H9 (cell line): ENCODE data around the gene PLCG1. TPM values are rescaled to one million over a fixed set of nuclear protein-coding genes. Genes with fewer than 3 reads are reported as not detected.

Experiments used
- DNase-seq: peaks from one replicate; pipeline ENCODE4 v3.0.0-alpha.2; 2017
- H2AFZ ChIP-seq: one replicate; pipeline ENCODE4 v1.6.1; 2013; ENCODE audit warnings: mild to moderate bottlenecking, low read length, control low read depth, moderate library complexity
- H2AK5ac ChIP-seq: 2 replicates; pipeline ENCODE4 v1.6.1; 2013; ENCODE audit warnings: low read length, control low read depth, mixed read lengths; ENCODE audit not compliant: insufficient read length
- H2BK120ac ChIP-seq: one replicate; pipeline ENCODE4 v1.6.1; 2013; ENCODE audit warnings: low read depth, mild to moderate bottlenecking, low read length, control low read depth, inconsistent platforms; ENCODE audit not compliant: poor library complexity, severe bottlenecking
- H2BK12ac ChIP-seq: 2 replicates; pipeline ENCODE4 v1.6.1; 2013; ENCODE audit warnings: low read length, control low read depth, mixed read lengths, low read depth; ENCODE audit not compliant: insufficient read length
- H2BK15ac ChIP-seq: 2 replicates; pipeline ENCODE4 v1.6.1; 2013; ENCODE audit warnings: low read depth, low read length, control low read depth
- H2BK20ac ChIP-seq: one replicate; pipeline ENCODE4 v1.6.1; 2013; ENCODE audit warnings: low read depth, mild to moderate bottlenecking, low read length, control low read depth, inconsistent platforms; ENCODE audit not compliant: poor library complexity, severe bottlenecking
- H2BK5ac ChIP-seq: 2 replicates; pipeline ENCODE4 v1.6.1; 2013; ENCODE audit warnings: low read length, control low read depth, mixed read lengths; ENCODE audit not compliant: insufficient read length
- H3K14ac ChIP-seq: 2 replicates; pipeline ENCODE4 v1.6.1; 2013; ENCODE audit warnings: low read length, control low read depth; ENCODE audit not compliant: insufficient read depth
- H3K18ac ChIP-seq: 2 replicates; pipeline ENCODE4 v1.6.1; 2013; ENCODE audit warnings: low read depth, mild to moderate bottlenecking, mixed read lengths, low read length, control low read depth; ENCODE audit not compliant: insufficient read length
- H3K23ac ChIP-seq: 2 replicates; pipeline ENCODE4 v1.6.1; 2013; ENCODE audit warnings: low read length, control low read depth, mixed read lengths, low read depth; ENCODE audit not compliant: insufficient read length
- H3K23me2 ChIP-seq: 2 replicates; pipeline ENCODE4 v1.6.1; 2013; ENCODE audit warnings: low read depth, mild to moderate bottlenecking, mixed read lengths, low read length, control low read depth; ENCODE audit not compliant: insufficient read length, poor library complexity, severe bottlenecking
- H3K27ac ChIP-seq: 2 replicates; pipeline ENCODE4 v1.5.1; 2013; ENCODE audit warnings: low read length, control low read depth, mixed read lengths, low read depth; ENCODE audit not compliant: insufficient read length
- H3K27me3 ChIP-seq: 2 replicates; pipeline ENCODE4 v1.6.1; 2013; ENCODE audit warnings: low read length, control low read depth, inconsistent platforms; ENCODE audit not compliant: insufficient read depth
- H3K4ac ChIP-seq: 2 replicates; pipeline ENCODE4 v1.6.1; 2013; ENCODE audit warnings: low read depth, mild to moderate bottlenecking, control low read depth, inconsistent platforms, low read length, moderate library complexity
- H3K4me1 ChIP-seq: 2 replicates; pipeline ENCODE4 v1.6.1; 2013; ENCODE audit warnings: low read length, control low read depth, inconsistent platforms; ENCODE audit not compliant: insufficient read depth
- H3K4me2 ChIP-seq: 2 replicates; pipeline ENCODE4 v1.6.1; 2013; ENCODE audit warnings: low read length, control low read depth, mixed read lengths; ENCODE audit not compliant: insufficient read length, insufficient read depth
- H3K56ac ChIP-seq: 2 replicates; pipeline ENCODE4 v1.6.1; 2013; ENCODE audit warnings: low read depth, mild to moderate bottlenecking, mixed read lengths, low read length, control low read depth; ENCODE audit not compliant: insufficient read length
- H3K79me1 ChIP-seq: 2 replicates; pipeline ENCODE4 v1.6.1; 2013; ENCODE audit warnings: low read depth, mild to moderate bottlenecking, moderate library complexity, low read length, control low read depth, inconsistent platforms; ENCODE audit not compliant: insufficient read depth, poor library complexity, severe bottlenecking
- H3K79me2 ChIP-seq: 2 replicates; pipeline ENCODE4 v1.6.1; 2013; ENCODE audit warnings: low read length, control low read depth, inconsistent platforms; ENCODE audit not compliant: insufficient read depth
- H3K9ac ChIP-seq: 2 replicates; pipeline ENCODE4 v1.6.1; 2013; ENCODE audit warnings: low read length, control low read depth, mixed read lengths; ENCODE audit not compliant: insufficient read length; ENCODE audit errors: extremely low read depth
- H3K9me3 ChIP-seq: one replicate; pipeline ENCODE4 v1.6.1; 2013; ENCODE audit warnings: low read depth, low read length, inconsistent platforms; ENCODE audit not compliant: control insufficient read depth
- H3T11ph ChIP-seq: one replicate; pipeline ENCODE4 v1.6.1; 2013; ENCODE audit warnings: mild to moderate bottlenecking, low read length, control low read depth, inconsistent platforms
- H4K20me1 ChIP-seq: one replicate; pipeline ENCODE4 v1.6.1; 2013; ENCODE audit not compliant: control insufficient read depth, insufficient read length, insufficient read depth
- H4K5ac ChIP-seq: 2 replicates; pipeline ENCODE4 v1.6.1; 2013; ENCODE audit warnings: low read depth, mild to moderate bottlenecking, mixed read lengths, low read length, control low read depth; ENCODE audit not compliant: insufficient read length
- H4K8ac ChIP-seq: replicated peaks from 2 replicates; pipeline ENCODE4 v1.6.1; 2013; ENCODE audit warnings: low read length, control low read depth, mixed read lengths, low read depth; ENCODE audit not compliant: insufficient read length
- H4K91ac ChIP-seq: 2 replicates; pipeline ENCODE4 v1.6.1; 2013; ENCODE audit warnings: low read depth, mild to moderate bottlenecking, moderate library complexity, mixed read lengths, low read length, control low read depth; ENCODE audit not compliant: insufficient read length
- H3K27ac Mint-ChIP-seq, 3 experiments: 2 replicates in 2 of 3; 3 replicates in 1 of 3; pipeline ENCODE4 v1.8.0; 2020 to 2021; ENCODE audit warnings: mixed read lengths in 3 of 3, mild to moderate bottlenecking in 1 of 3, moderate library complexity in 1 of 3
- H3K27me3 Mint-ChIP-seq: 2 replicates; pipeline ENCODE4 v1.8.0; 2021; ENCODE audit warnings: low read depth, mild to moderate bottlenecking, moderate library complexity, mixed read lengths
- H3K36me3 Mint-ChIP-seq, 3 experiments: 2 replicates in 2 of 3; 3 replicates in 1 of 3; pipeline ENCODE4 v1.8.0; 2020 to 2021; ENCODE audit warnings: low read depth in 3 of 3, mixed read lengths in 3 of 3; ENCODE audit not compliant: insufficient read depth in 1 of 3
- H3K4me1 Mint-ChIP-seq, 2 experiments: 2 replicates each; pipeline ENCODE4 v1.8.0; 2020; ENCODE audit warnings: mixed read lengths in 2 of 2
- H3K4me3 Mint-ChIP-seq, 2 experiments: 2 replicates in 1 of 2; 3 replicates in 1 of 2; pipeline ENCODE4 v1.8.0; 2020 to 2021; ENCODE audit warnings: mild to moderate bottlenecking in 2 of 2, mixed read lengths in 2 of 2, moderate library complexity in 1 of 2
- H3K9me3 Mint-ChIP-seq, 2 experiments: 2 replicates in 1 of 2; 3 replicates in 1 of 2; pipeline ENCODE4 v1.8.0; 2020; ENCODE audit warnings: mild to moderate bottlenecking in 2 of 2, mixed read lengths in 2 of 2, moderate library complexity in 1 of 2
- CTCF ChIP-seq: fragments of 200-600 bp; sonication (generic); conservative IDR thresholded peaks from 3 replicates; pipeline ENCODE4 v1.8.0; 2021; ENCODE audit warnings: antibody characterized with exemption, mild to moderate bottlenecking
- WGBS: extraction: QIAGEN DNeasy Blood & Tissue Kit; methylation state at CpG from one replicate; pipeline ENCODE4 v1.1.7; 2013; ENCODE audit warnings: missing lambda C conversion rate, low lambda C conversion rate, mixed read lengths; ENCODE audit not compliant: insufficient read length; ENCODE audit errors: extremely low coverage; 5-methylcytosine and 5-hydroxymethylcytosine counted together
- total RNA-seq: library from RNA; stranded (reverse); gene quantifications from 2 replicates; pipeline ENCODE4 v1.2.1, GENCODE V29; 2021

Gene PLCG1
- total RNA-seq, 1 experiment from 2014 or later = 171 TPM

GRCh38 chr20:41108531-41108930 is 28.8 kb upstream of the PLCG1 start:
- no peaks in the 10 kb centered on the region for H3K9me3 Mint-ChIP-seq
- no peaks in the 10 kb centered on the region for H3K4me1 ChIP-seq
- H2BK15ac ChIP-seq = no peak overlapping the region
- H4K91ac ChIP-seq = no peak overlapping the region
- no peak for DNase-seq
- no peak overlapping the region for H3K4me3 Mint-ChIP-seq
- H3K27ac ChIP-seq = no peak overlapping the region
- no peaks in the 10 kb centered on the region for H3K4me1 Mint-ChIP-seq
- H3K23me2 ChIP-seq = no peaks in the 10 kb centered on the region
- H2BK12ac ChIP-seq = no peak overlapping the region
- no peak overlapping the region for H3K4me2 ChIP-seq
- no peak overlapping the region for H4K8ac ChIP-seq
- H3K9me3 ChIP-seq = no peaks in the 10 kb centered on the region
- no peak overlapping the region for H3T11ph ChIP-seq
- no peak overlapping the region for H2AFZ ChIP-seq
- H3K27me3 Mint-ChIP-seq = no peaks in the 10 kb centered on the region
- H3K79me1 ChIP-seq = no peaks in the 10 kb centered on the region
- H3K79me2 ChIP-seq = no peaks in the 10 kb centered on the region
- no peak overlapping the region for H2BK120ac ChIP-seq
- WGBS = no CpG with 5 or more reads among the region's 1 CpG
- H2AK5ac ChIP-seq = no peak overlapping the region
- H4K5ac ChIP-seq = no peak overlapping the region
- H3K14ac ChIP-seq = no peak overlapping the region
- no peaks in the 10 kb centered on the region for H4K20me1 ChIP-seq
- no peak overlapping the region for H3K4ac ChIP-seq
- H3K18ac ChIP-seq = no peak overlapping the region
- H2BK20ac ChIP-seq = no peak overlapping the region
- H3K56ac ChIP-seq = no peak overlapping the region
- H3K23ac ChIP-seq = no peak overlapping the region
- H2BK5ac ChIP-seq = no peak overlapping the region
- no peak overlapping the region for H3K9ac ChIP-seq
- H3K36me3 Mint-ChIP-seq = peaks cover 16 to 65% (median 55%) of the 10 kb centered on the region in 3 experiments; a peak in 6 of 7 replicates
- TF ChIP-seq CTCF = no peak
- H3K27ac Mint-ChIP-seq = no peak overlapping the region; a peak in 1 of 7 replicates
- no peaks in the 10 kb centered on the region for H3K27me3 ChIP-seq
